Measurements from ENCODE around the gene EIF1AY.
"Not testable (repeated sequence)": the region's sequence is repeated elsewhere in the genome, so short reads cannot be mapped to it uniquely, and the experiment has no call there.

EIF1AY gene

DNA sequence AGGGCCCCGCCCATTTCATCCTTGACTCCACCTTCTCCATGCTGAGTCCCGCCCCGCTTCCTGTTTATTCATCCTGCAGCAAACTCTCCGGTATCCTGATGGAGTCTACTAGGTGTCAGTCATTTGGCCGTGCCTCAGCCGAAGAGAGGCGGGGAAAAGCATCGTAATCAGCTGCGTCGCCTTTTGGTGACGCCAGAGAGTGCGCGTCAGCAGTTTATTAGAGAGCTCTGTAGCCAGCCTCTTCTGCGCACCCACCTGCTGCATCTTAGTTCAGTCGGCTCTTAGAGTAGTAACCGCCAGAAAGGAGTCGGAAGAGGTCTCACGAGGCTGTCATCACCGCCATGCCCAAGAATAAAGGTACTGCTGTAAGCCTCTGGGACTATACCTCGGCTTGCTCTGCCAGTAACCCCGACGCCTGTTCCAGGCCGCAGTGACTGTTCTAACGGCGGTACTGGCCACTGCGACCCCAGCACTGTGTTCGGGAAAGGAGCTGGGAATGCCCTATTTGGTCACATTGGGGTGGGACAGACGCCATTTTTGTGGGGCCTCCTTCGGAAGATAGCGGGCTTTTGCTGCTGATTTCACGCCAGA, at the start of gene EIF1AY:
TSS of gene EIF1AY (plus strand) at position 246 of the 591 bp plus-strand sequence. CDS start at position 342, 96 bp downstream.
- intact Hi-C loops (cut with DNase I) = no loop called here
- peak in 15 of 42 donors; percentile 83 to 96 (median 91) for DNase-seq

GRCh38 chrY:20528435-20528834, 47.1 kb upstream of the EIF1AY start:
- no peak for DNase-seq
- intact Hi-C loops (cut with DNase I) = no loop called here

- intact Hi-C loops (cut with DNase I) = no loop called here
- no peak for DNase-seq
Measured at GRCh38 chrY:20538186-20538585, 37.4 kb upstream of the EIF1AY start.

DNA sequence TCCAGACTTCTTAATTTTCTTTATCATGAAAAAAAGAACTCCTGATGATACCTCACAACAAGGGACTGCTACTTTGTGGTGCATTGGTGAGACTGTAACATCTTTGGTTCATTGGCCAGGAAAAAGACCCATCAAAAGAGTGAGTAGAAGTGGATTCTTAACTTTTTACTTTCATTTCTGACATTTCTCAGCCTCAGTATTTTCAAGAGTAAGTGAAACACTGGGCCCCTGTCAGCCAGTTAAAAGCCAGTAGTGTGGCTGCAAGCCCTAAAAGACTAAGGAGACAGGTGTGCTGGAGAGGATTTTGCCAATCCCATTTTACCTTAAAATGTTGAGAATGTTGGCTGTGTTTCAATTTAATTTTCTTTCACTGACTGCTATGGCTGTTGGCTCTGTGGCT, 36.6 kb upstream of the EIF1AY start:
- no peak for DNase-seq
- intact Hi-C loops (cut with DNase I) = no loop called here

DNA sequence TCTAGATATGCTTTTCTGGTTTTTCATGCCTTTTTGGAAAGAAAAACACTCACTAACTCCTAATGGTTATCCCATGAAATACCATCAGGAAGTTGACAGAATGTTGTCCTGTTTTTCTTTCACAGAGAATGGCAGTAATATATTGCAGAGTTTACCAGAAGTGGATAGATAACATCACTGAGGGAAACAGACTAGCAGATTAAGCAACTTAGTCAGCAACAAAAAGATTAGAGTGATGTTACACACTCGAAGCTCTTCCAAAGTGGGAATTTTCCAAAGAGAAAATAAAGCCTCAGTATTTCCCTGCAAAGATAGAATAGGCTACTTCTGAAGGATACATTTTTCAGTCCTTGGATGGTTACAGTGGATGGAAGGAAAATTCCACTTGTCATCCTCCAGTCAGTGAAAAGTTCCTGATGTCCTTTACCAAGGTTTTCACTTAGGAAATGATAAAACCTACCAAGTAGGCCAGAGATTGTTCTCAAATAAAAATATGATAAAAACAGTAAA, 31.1 kb upstream of the EIF1AY start:
- DNase-seq = no peak
- intact Hi-C loops (cut with DNase I) = no loop called here

- intact Hi-C loops (cut with DNase I) = no loop called here
- no peak for DNase-seq
Measured at GRCh38 chrY:20546071-20546470, 29.5 kb upstream of the EIF1AY start.

DNA sequence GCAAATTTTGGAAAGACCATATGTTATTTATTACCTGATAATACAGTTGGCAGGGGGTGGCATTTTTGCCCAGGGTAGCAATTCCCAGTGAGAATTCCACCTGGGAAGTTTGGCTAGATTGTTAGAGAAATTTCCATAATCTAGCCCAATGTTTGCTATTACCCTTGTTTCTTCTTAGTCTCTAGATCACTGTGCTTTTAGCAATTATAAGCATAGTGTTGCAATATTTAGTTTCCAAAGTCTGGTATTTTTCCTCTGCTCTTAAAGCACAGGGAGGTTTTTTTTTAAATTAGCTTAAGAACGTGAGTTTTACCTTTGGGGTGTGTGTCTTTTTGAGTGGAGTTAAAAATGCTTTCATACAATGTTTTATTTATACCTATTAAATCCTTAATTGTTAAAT, 26.3 kb upstream of the EIF1AY start:
- intact Hi-C loops (cut with DNase I) = no loop called here
- no peak for DNase-seq

DNA sequence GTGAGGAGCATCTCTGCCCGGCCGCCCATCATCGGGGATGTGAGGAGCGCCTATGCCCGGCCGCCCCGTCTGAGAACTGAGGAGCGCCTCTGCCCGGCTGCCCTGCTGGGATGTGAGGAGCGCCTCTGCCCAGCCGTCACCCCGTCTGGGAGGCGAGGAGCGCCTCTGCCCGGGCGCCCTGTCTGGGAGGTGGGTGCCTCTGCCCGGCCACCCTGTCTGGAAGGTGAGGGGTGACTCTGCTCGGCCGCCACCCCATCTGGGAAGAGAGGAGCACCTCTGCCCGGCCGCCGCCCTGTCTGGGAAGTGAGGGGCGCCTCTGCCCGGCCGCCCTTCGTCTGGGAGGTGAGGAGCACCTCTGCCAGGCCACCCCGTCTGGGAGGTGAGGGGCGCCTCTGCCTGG, 23.7 kb upstream of the EIF1AY start:
- intact Hi-C loops (cut with DNase I) = no loop called here
- DNase-seq = no peak

DNA sequence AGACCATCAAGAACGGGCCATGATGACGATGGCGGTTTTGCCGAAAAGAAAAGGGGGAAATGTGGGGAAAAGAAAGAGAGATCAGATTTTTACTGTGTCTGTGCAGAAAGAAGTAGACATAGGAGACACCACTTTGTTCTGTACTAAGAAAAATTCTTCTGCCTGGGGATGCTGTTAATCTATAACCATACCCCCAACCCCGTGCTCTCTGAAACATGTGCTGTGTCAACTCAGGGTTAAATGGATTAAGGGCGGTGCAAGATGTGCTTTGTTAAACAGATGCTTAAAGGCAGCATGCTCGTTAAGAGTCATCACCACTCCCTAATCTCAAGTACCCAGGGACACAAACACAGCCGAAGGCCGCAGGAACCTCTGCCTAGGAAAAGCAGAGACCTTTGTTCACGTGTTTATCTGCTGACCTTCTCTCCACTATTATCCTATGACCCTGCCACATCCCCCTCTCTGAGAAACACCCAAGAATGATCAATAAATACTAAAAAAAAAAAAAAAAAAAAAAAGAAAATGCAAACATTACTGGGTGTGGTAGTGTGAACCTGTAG, 22.7 kb upstream of the EIF1AY start:
- intact Hi-C loops (cut with DNase I); DNase-seq: not testable (repeated sequence)

- intact Hi-C loops (cut with DNase I) = no loop called here
- no peak for DNase-seq
Measured at GRCh38 chrY:20555820-20556219, 19.8 kb upstream of the EIF1AY start.

GRCh38 chrY:20558677-20559076, 16.9 kb upstream of the EIF1AY start:
- intact Hi-C loops (cut with DNase I) = no loop called here
- DNase-seq = peak in 1 of 42 donors; percentile 31

DNA sequence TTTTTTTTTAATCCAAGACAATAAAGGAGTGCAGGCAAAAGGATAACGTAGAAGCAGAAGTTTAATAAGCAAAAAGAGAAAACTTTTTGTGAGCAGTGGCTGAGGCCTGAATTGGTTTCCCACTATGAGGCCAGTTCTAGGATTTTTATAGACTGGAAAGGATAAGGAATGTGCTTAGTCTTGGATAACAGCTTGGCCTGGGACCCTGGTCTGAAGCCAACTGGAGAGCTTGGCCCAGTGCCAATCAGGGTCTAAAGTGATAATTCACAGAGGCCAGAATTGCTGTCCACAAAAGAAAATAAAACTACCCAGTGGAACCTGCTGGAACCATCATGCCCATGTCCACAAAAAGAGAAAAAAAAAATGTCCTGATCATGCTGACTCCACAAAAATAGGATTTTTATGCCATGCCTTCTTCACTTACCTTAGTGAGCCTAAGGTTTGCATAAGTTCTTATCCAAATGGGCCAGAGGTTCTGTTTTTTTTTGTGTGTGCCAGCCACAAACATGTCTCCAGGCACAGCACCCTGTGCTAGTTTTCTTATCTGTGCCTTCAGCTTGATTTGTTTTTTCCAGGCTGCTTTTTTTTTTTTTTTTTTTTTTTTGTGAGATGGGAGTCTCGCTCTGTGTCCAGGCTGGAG, 15.6 kb upstream of the EIF1AY start:
- DNase-seq = no peak
- intact Hi-C loops (cut with DNase I) = no loop called here

GRCh38 chrY:20571306-20571705, 4.3 kb upstream of the EIF1AY start:
- DNase-seq = no peak
- intact Hi-C loops (cut with DNase I) = no loop called here

GRCh38 chrY:20576506-20576905, 930 bp downstream of the EIF1AY start:
- DNase-seq = no peak
- intact Hi-C loops (cut with DNase I) = no loop called here

DNA sequence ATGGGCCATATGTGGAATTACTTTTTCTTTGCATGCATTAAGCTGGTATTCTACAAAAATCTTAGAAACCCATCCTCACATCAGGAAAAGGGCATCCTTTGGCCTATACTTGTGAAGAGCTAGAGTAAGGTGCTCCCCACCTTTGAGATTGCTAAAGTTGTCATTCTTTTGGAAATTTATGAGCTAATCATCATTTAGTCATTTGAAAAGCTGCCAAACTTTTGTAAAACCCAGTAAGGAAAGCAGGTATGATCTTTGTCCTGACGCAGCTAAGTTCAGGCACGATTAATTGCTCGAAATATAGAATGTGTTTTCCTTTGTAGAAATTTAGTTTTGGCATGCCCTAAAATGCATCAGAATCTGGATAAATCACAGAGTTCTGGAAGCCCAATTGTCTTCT, 2.6 kb downstream of the EIF1AY start:
- DNase-seq = no peak
- intact Hi-C loops (cut with DNase I) = no loop called here

DNA sequence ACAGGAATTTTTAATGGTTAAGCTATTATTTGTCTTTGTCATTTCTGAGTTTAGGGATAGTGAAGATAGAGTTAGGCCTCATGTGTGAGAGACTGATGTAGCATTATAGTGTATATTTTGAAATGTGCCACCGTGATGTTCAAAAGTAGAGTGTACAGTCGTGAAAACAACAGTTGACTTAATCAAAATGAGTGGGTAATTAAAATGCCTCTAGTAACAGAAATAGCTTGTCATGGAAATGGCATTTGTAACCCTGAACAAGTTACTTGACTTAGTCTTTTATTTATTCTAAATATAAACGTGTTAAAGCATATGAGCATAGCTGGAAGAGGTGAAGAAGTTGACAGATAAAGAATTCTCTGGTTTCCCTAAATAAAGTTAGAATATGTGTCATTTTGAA, 6.1 kb downstream of the EIF1AY start:
- intact Hi-C loops (cut with DNase I) = no loop called here
- DNase-seq = no peak

- no peak for DNase-seq
- intact Hi-C loops (cut with DNase I) = no loop called here
Measured at GRCh38 chrY:20586161-20586560, 10.6 kb downstream of the EIF1AY start.

All from head of caudate nucleus (tissue), 42 donors.